HepG2 (cell line): ENCODE measurements around the gene ARFIP1. TPM values are rescaled to one million over a fixed set of nuclear protein-coding genes. Genes with fewer than 3 reads are reported as not detected.

Source experiments
- ATAC-seq: fragments of 200-7000 bp; cut with Tn5 transposase; 3 replicates; pipeline ENCODE4 v1.9.1; 2020; ENCODE audit warnings: mild to moderate bottlenecking, moderate library complexity
- BruUV-seq: library from RNA; stranded (reverse); fragments of 400-500 nt; replicated peaks from 2 replicates; lab custom pipeline; 2021; lab: Mats Ljungman, UMichigan
- CTCF ChIA-PET: fragments of 300-600 bp; formaldehyde crosslinking; extraction: SDS; loops from one replicate; lab custom pipeline; 2021; ENCODE audit warnings: low total read pairs, inconsistent platforms, low intra/inter-chr PET ratio; lab: Yijun Ruan, JAX
- POLR2A ChIA-PET: fragments of 350-600 bp; sonication (Branson Sonifier 250); formaldehyde crosslinking; loops from one replicate; lab custom pipeline; 2020; ENCODE audit warnings: antibody characterized with exemption, inconsistent platforms; lab: Yijun Ruan, JAX
- DNase-seq: peaks from one replicate; pipeline ENCODE4 v3.0.0-alpha.2; 2015; ENCODE audit warnings: low spot score
- FAIRE-seq: peaks from 3 replicates; lab custom pipeline; 2011; peaks lifted over from hg19 to GRCh38; lab: Jason Lieb, UNC
- H2AFZ ChIP-seq: one replicate; pipeline ENCODE4 v1.6.1; 2011; ENCODE audit warnings: low read length, inconsistent platforms
- H3K27ac ChIP-seq: fragments of 300-600 bp; 3 replicates; pipeline ENCODE4 v1.8.0; 2011; ENCODE audit warnings: mixed run types, mild to moderate bottlenecking, mixed read lengths, low read length, inconsistent platforms; ENCODE audit not compliant: insufficient read depth; ENCODE audit errors: extremely low read length
- H3K27me3 ChIP-seq, 2 experiments: fragments of 200-600 bp in 1 of 2; 2 replicates in 1 of 2; 3 replicates in 1 of 2; pipeline versions ENCODE4 v1.6.0 to v1.8.0; 2011; ENCODE audit warnings: low read length in 2 of 2, mild to moderate bottlenecking in 2 of 2, moderate library complexity in 2 of 2, inconsistent platforms in 1 of 2; ENCODE audit not compliant: insufficient read depth in 2 of 2, control insufficient read depth in 1 of 2
- H3K36me3 ChIP-seq, 2 experiments: fragments of 200-600 bp in 1 of 2; replicated peaks in 1 of 2; 2 replicates in 1 of 2; 3 replicates in 1 of 2; pipeline versions ENCODE4 v1.5.1 to v1.8.0; 2011; ENCODE audit warnings: low read length in 2 of 2, inconsistent platforms in 1 of 2; ENCODE audit not compliant: insufficient read depth in 2 of 2, control insufficient read depth in 1 of 2
- H3K4me1 ChIP-seq: 2 replicates; pipeline ENCODE4 v1.5.1; 2012; ENCODE audit warnings: low read length, inconsistent platforms; ENCODE audit not compliant: insufficient read depth
- H3K4me2 ChIP-seq: 2 replicates; pipeline ENCODE4 v1.6.0; 2011; ENCODE audit warnings: low read depth, low read length, inconsistent platforms
- H3K4me3 ChIP-seq, 3 experiments: fragments of 200-600 bp in 1 of 3; sonication (generic), shearing (Covaris generic) in 1 of 3; replicated peaks in 1 of 3; 2 replicates each; pipeline ENCODE4 v1.5.1; 2011 to 2016; ENCODE audit warnings: low read length in 3 of 3, inconsistent platforms in 2 of 3, low read depth in 2 of 3, mild to moderate bottlenecking in 2 of 3, control low read depth in 1 of 3, mixed read lengths in 1 of 3; ENCODE audit not compliant: insufficient read depth in 1 of 3
- H3K79me2 ChIP-seq: one replicate; pipeline ENCODE4 v1.6.1; 2011; ENCODE audit warnings: low read length, inconsistent platforms; ENCODE audit not compliant: insufficient read depth
- H3K9ac ChIP-seq: 2 replicates; pipeline ENCODE4 v1.6.0; 2011; ENCODE audit warnings: mild to moderate bottlenecking, low read depth, low read length, inconsistent platforms; ENCODE audit not compliant: insufficient read depth
- H3K9me3 ChIP-seq: 2 replicates; pipeline ENCODE4 v1.5.1; 2012; ENCODE audit warnings: mild to moderate bottlenecking, low read length
- H4K20me1 ChIP-seq: 2 replicates; pipeline ENCODE4 v1.6.0; 2011; ENCODE audit warnings: inconsistent platforms, mild to moderate bottlenecking, low read length, moderate library complexity; ENCODE audit not compliant: insufficient read depth
- FOSL2 ChIP-seq: sonication (generic); formaldehyde crosslinking; IDR thresholded peaks from 2 replicates; pipeline ENCODE4 v1.4.0; 2020; ENCODE audit warnings: missing genetic modification reagents
- HNRNPL ChIP-seq: fragments of 200-400 bp; formaldehyde crosslinking; IDR thresholded peaks from 2 replicates; pipeline ENCODE4 v1.6.1; 2017; ENCODE audit warnings: mild to moderate bottlenecking, low read depth, low read length
- KDM5B ChIP-seq: sonication (generic); formaldehyde crosslinking; IDR thresholded peaks from 2 replicates; pipeline ENCODE4 v1.4.0; 2020; ENCODE audit warnings: missing genetic modification reagents, mild to moderate bottlenecking, borderline replicate concordance
- MEIS2 ChIP-seq: sonication (generic); formaldehyde crosslinking; IDR thresholded peaks from 2 replicates; pipeline ENCODE4 v1.9.0; 2021; ENCODE audit warnings: mild to moderate bottlenecking, missing genetic modification reagents
- NFE2 ChIP-seq: sonication (generic); formaldehyde crosslinking; IDR thresholded peaks from 2 replicates; pipeline ENCODE4 v1.4.0; 2020; ENCODE audit warnings: missing genetic modification reagents
- ONECUT2 ChIP-seq: sonication (generic); formaldehyde crosslinking; IDR thresholded peaks from 2 replicates; pipeline ENCODE4 v1.4.0; 2020; ENCODE audit warnings: missing genetic modification reagents
- POGZ ChIP-seq: sonication (generic); formaldehyde crosslinking; IDR thresholded peaks from 2 replicates; pipeline ENCODE4 v1.4.0; 2020; ENCODE audit warnings: mild to moderate bottlenecking, missing genetic modification reagents
- RORA ChIP-seq: sonication (generic); formaldehyde crosslinking; IDR thresholded peaks from 2 replicates; pipeline ENCODE4 v1.5.0; 2020; ENCODE audit warnings: mild to moderate bottlenecking, missing genetic modification reagents, moderate library complexity
- SAP130 ChIP-seq: IDR thresholded peaks from 2 replicates; pipeline ENCODE4 v1.6.1; 2016; ENCODE audit warnings: low read depth
- ZBED4 ChIP-seq: sonication (generic); formaldehyde crosslinking; IDR thresholded peaks from 2 replicates; pipeline ENCODE4 v1.4.0; 2020; ENCODE audit warnings: missing genetic modification reagents, borderline replicate concordance
- ZFP90 ChIP-seq: sonication (generic); formaldehyde crosslinking; IDR thresholded peaks from 2 replicates; pipeline ENCODE4 v1.8.0; 2022; ENCODE audit warnings: missing genetic modification reagents, mild to moderate bottlenecking, inconsistent platforms, borderline replicate concordance
- ZNF260 ChIP-seq: sonication (generic); formaldehyde crosslinking; IDR thresholded peaks from 2 replicates; pipeline ENCODE4 v1.4.0; 2020; ENCODE audit warnings: missing genetic modification reagents, low read depth, mild to moderate bottlenecking, borderline replicate concordance
- ZNF446 ChIP-seq: sonication (generic); formaldehyde crosslinking; IDR thresholded peaks from 2 replicates; pipeline ENCODE4 v1.5.0; 2020; ENCODE audit warnings: mild to moderate bottlenecking, missing genetic modification reagents
- ZNF576 ChIP-seq: sonication (generic); formaldehyde crosslinking; IDR thresholded peaks from 2 replicates; pipeline ENCODE4 v1.4.0; 2020; ENCODE audit warnings: mild to moderate bottlenecking, missing genetic modification reagents
- WGBS: methylation state at CpG from one replicate; pipeline ENCODE4 v1.1.6; 2017; ENCODE audit warnings: low lambda C conversion rate; 5-methylcytosine and 5-hydroxymethylcytosine counted together
- in situ Hi-C: cut with HindIII; loops from 2 replicates; pipeline ENCODE4 v1.10.0; 2017; ENCODE audit warnings: low pct_unique_long_range_greater_than_20kb; ENCODE audit not compliant: extremely low pct_ligation_motif_present
- intact Hi-C: fragments of 100-400 bp; cut with micrococcal nuclease; formaldehyde crosslinking; loops from one replicate; pipeline ENCODE4 v1.10.0; 2022; ENCODE audit not compliant: unreplicated experiment
- polyA plus RNA-seq, 8 experiments: library from polyadenylated mRNA; depleted of rRNA in 3 of 8; stranded (reverse) in 7 of 8; unstranded in 1 of 8; fragments of >200 nt; fragmentation: Illumina TruSeq in 4 of 8; extraction: Trizol in 4 of 8; gene quantifications; 2 replicates each; pipeline versions ENCODE4 v1.2.1 to v1.2.3, GENCODE V29; 2011 to 2016; ENCODE audit warnings: low read depth in 4 of 8, missing spikeins in 1 of 8, mixed read lengths in 1 of 8; ENCODE audit not compliant: insufficient read depth in 1 of 8
- total RNA-seq, 5 experiments: library from RNA; depleted of rRNA; stranded (reverse); fragments of >200 nt; fragmentation: Illumina TruSeq; extraction: Trizol; gene quantifications; 2 replicates each; pipeline ENCODE4 v1.2.3, GENCODE V29; 2016; ENCODE audit warnings: low read depth in 1 of 5
- TF ChIP-seq, protein P1 (sequence below): IDR thresholded peaks from 2 replicates; pipeline ENCODE4 v1.6.1; 2018; ENCODE audit warnings: missing genetic modification reagents, mild to moderate bottlenecking, missing compliant biosample characterization

The ARFIP1 gene
- total and polyA plus RNA-seq, 2 of the 13 experiments (the other 11 are each of a cell fraction or from before 2014, with no cell fraction given): 9.9 to 27.7 TPM

- H3K27ac ChIP-seq: no peak overlapping the region
- DNase-seq (no peak), FAIRE-seq (no peak), ATAC-seq (no peak)
- in situ Hi-C loops: no loop called here
- no peak overlapping the region for H2AFZ ChIP-seq
- intact Hi-C loops: no loop called here
- H3K4me3 ChIP-seq: no peak overlapping the region
- H3K79me2 ChIP-seq: no peaks in the 10 kb centered on the region
- H3K27me3 ChIP-seq: peaks cover 7 to 38% of the 10 kb centered on the region in 2 experiments; a peak in 4 of 5 replicates
- H3K4me2 ChIP-seq: no peak overlapping the region
- WGBS: 44% methylated on average over 2 of the region's 2 CpGs
- TF ChIP-seq HNRNPL (no peak), MEIS2 (CRISPR knock-in tag) (no peak), ONECUT2 (CRISPR knock-in tag) (no peak), KDM5B (CRISPR knock-in tag) (no peak), RORA (CRISPR knock-in tag) (no peak), NFE2 (CRISPR knock-in tag) (no peak), SAP130 (CRISPR knock-in tag) (no peak), FOSL2 (CRISPR knock-in tag) (no peak), ZNF260 (CRISPR knock-in tag) (no peak), ZFP90 (CRISPR knock-in tag) (no peak), ZNF576 (CRISPR knock-in tag) (no peak), POGZ (CRISPR knock-in tag) (no peak), ZBED4 (no peak), ZNF446 (no peak)
- TF ChIP-seq, protein P1, sequence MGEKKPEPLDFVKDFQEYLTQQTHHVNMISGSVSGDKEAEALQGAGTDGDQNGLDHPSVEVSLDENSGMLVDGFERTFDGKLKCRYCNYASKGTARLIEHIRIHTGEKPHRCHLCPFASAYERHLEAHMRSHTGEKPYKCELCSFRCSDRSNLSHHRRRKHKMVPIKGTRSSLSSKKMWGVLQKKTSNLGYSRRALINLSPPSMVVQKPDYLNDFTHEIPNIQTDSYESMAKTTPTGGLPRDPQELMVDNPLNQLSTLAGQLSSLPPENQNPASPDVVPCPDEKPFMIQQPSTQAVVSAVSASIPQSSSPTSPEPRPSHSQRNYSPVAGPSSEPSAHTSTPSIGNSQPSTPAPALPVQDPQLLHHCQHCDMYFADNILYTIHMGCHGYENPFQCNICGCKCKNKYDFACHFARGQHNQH (CRISPR knock-in tag): no peak
- no peaks in the 10 kb centered on the region for H4K20me1 ChIP-seq
- no peaks in the 10 kb centered on the region for H3K9me3 ChIP-seq
- H3K36me3 ChIP-seq: no peaks in the 10 kb centered on the region
- ChIA-PET CTCF (no interaction called here), POLR2A (no interaction called here)
- BruUV-seq: no TSS peak
- H3K4me1 ChIP-seq: peaks cover 13% of the 10 kb centered on the region
- no peak overlapping the region for H3K9ac ChIP-seq
Measured at GRCh38 chr4:152940461-152940860, 160.7 kb downstream of the ARFIP1 start.
